ENCODE data around the gene TTLL11.

The TTLL11 gene

GRCh38 chr9:121853617-121854395 lies 239.3 kb downstream of the TTLL11 start:
- no peak for DNase-seq (ENCODE audit: low read depth in 2 of 2)

GRCh38 chr9:121852651-121853616 lies 240.2 kb downstream of the TTLL11 start:
- DNase-seq (ENCODE audit: low read depth in 2 of 2): no peak

- DNase-seq (ENCODE audit: low read depth in 2 of 2): no peak
Observed at GRCh38 chr9:121852241-121852640, 240.9 kb downstream of the TTLL11 start.

- no peak for DNase-seq (ENCODE audit: low read depth in 2 of 2)
Observed at GRCh38 chr9:121851641-121852091, 241.4 kb downstream of the TTLL11 start.

- no peak for DNase-seq (ENCODE audit: low read depth in 2 of 2)
Observed at GRCh38 chr9:121850366-121850765, 242.7 kb downstream of the TTLL11 start.

- no peak for DNase-seq (ENCODE audit: low read depth in 2 of 2)
Observed at GRCh38 chr9:121849554-121849953, 243.6 kb downstream of the TTLL11 start.

- DNase-seq (ENCODE audit: low read depth in 2 of 2): no peak
Observed at GRCh38 chr9:121844562-121844961, 248.5 kb downstream of the TTLL11 start.

- no peak for DNase-seq (ENCODE audit: low read depth in 2 of 2)
Observed at GRCh38 chr9:121844098-121844497, 249.0 kb downstream of the TTLL11 start.

- DNase-seq (ENCODE audit: low read depth in 2 of 2): no peak
Observed at GRCh38 chr9:121842612-121842978, 250.5 kb downstream of the TTLL11 start.

GRCh38 chr9:121841771-121842611 lies 251.1 kb downstream of the TTLL11 start:
- no peak for DNase-seq (ENCODE audit: low read depth in 2 of 2)

GRCh38 chr9:121840838-121841760 lies 252.0 kb downstream of the TTLL11 start:
- DNase-seq (ENCODE audit: low read depth in 2 of 2): no peak

- DNase-seq (ENCODE audit: low read depth in 2 of 2): no peak
Observed at GRCh38 chr9:121839726-121840500, 253.2 kb downstream of the TTLL11 start.

GRCh38 chr9:121838746-121839669 lies 254.1 kb downstream of the TTLL11 start:
- no peak for DNase-seq (ENCODE audit: low read depth in 2 of 2)

- DNase-seq (ENCODE audit: low read depth in 2 of 2): no peak
Observed at GRCh38 chr9:121837113-121837961, 255.8 kb downstream of the TTLL11 start.

- DNase-seq (ENCODE audit: low read depth in 2 of 2): no peak
Observed at GRCh38 chr9:121836366-121836885, 256.7 kb downstream of the TTLL11 start.

GRCh38 chr9:121835587-121836365 lies 257.3 kb downstream of the TTLL11 start:
- DNase-seq (ENCODE audit: low read depth in 2 of 2): no peak

- DNase-seq (ENCODE audit: low read depth in 2 of 2): no peak
Observed at GRCh38 chr9:121833061-121833460, 260.0 kb downstream of the TTLL11 start.

All from fibroblast of skin of left biceps (primary cell).